Measurements from ENCODE around the gene ADGRA1.
"Not testable (repeated sequence)": the region's sequence is repeated elsewhere in the genome, so short reads cannot be mapped to it uniquely, and the experiment has no call there.

Gene ADGRA1

DNA sequence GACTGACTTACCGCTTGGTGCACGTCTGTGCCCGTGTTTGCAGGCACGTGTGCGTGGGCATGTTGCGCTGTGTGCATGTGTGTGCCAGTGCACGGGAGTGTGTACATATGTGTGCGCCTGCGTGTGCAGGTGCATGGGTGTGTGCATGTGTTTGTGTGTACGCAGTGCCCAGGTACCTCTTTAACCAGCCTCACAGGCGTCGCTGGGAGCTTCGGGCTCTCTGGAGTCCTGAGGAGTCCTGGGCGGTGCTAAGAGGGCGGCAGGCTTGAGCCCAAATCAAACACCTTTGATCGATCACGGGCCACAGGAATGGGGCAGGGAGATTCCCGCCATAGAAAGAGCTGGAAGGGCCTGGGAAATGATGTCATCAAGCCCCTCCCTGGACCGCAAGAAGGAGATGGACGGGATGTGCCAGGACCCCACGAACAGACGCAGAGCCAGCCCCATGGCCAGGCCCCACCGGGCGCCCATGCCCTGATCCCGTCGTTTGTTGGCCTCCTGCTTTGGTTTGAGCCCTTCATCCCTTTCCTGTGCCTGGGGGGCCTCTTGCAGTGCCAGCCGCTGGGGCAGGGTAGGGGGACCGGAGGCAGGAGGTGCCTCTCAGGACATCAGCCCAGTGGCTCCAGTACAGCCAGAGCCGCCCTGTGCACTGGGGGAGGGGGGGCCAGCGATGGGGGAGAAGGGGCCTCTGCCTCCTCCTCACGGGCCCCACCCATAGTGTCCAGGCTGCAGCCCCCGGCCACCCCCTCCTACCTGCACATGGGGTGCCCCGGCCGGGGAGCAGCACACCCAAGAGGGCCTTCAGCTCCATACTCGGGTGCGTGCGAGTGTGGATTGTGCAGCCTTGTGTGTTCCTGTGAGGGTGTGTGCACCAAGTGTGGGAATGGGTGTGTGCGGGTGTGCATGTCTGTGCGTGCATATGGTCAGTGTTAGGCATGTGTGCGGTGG is 78.1 kb downstream of the ADGRA1 start:
- DNase-seq = no peak

GRCh38 chr10:133166504-133166827 is 78.7 kb downstream of the ADGRA1 start:
- no peak for DNase-seq

DNA sequence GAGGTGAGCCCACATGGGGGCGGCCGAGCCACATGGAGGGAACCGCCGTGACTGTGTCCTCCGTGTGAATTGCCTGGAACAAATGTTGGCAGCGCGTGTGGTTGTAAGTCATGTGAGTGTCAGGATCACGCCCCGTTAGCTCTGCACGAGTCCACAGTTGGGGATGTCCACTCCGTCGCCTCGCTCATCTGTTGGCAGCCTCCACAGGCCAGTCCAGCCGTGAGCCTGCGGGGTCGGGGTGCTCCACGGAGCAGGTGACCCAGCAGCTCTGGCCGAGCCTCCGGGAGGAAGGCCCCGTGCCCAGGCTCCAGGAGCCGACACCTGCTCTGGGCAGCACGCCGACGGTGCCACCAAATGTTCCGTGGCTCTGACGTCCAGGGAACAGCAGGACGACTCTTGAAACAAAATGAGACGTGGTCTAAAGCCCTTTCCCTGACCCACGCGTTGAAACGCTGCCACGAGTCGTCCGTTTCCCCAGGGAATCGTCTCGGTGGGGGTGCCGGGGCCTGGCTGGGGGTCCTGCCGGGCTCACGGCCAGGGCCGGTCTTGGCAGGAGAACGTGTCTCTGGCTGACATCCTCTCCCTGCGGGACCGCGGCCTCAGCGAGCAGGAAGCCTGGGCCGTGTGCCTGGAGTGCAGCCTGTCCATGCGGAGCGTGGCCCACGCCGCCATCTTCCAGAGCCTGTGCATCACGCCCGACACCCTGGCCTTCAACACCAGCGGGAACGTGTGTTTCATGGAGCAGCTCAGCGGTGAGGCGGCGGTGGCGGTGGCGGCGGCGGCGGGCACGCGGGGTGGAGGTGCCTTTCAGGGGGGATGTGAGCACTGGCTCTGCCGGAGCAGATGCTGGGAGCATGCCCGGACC is 79.3 kb downstream of the ADGRA1 start:
- DNase-seq = no peak

GRCh38 chr10:133167693-133168616 is 80.2 kb downstream of the ADGRA1 start:
- no peak for DNase-seq

GRCh38 chr10:133168617-133169031 is 80.9 kb downstream of the ADGRA1 start:
- DNase-seq = no peak

- no peak for DNase-seq
Measured at GRCh38 chr10:133169173-133169947, 81.6 kb downstream of the ADGRA1 start.

DNA sequence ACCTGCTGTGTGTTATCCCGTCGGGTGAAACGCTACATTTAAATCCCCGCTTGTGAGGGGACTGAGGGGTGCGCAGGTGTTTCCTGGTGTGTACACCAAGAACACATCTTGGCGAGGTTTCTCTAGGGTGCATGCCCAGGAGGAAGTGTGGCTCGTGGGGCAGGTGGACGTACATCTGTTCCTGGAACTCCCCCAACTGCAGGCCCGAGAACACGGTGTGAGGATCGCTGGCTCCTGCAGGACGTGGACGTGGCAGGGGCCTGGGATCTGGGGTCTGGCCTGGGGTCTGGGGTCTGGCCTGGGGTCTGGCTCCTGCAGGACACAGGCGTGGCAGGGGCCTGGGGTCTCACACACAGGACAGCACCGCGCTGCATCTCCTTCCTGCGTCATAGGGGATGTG is 82.4 kb downstream of the ADGRA1 start:
- no peak for DNase-seq

- no peak for DNase-seq
Measured at GRCh38 chr10:133173860-133174640, 86.3 kb downstream of the ADGRA1 start.

DNA sequence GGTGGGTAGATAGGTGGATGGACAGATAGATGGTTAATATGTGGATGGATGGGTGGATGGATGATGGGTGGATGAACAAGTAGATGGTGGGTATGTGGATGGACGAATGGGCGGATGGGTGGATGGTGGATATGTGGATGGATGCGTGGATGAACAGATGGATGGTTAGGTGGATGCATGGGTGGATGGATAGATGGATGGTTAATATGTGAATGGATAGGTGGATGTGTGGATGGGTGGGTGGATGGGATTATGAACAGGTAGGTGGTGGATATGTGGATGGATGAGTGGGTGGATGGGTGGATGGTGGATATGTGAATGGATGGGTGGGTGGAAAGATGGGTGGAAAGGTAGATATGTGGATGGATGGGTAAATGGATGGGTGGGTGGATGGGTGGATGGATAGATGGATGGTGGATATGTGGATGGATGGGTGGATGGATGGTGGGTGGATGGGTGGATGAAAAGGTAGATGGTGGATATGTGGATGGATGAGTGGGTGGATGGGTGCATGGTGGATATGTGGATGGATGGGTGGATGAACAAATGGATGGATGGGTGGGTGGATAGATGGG is 87.1 kb downstream of the ADGRA1 start:
- no peak for DNase-seq

DNA sequence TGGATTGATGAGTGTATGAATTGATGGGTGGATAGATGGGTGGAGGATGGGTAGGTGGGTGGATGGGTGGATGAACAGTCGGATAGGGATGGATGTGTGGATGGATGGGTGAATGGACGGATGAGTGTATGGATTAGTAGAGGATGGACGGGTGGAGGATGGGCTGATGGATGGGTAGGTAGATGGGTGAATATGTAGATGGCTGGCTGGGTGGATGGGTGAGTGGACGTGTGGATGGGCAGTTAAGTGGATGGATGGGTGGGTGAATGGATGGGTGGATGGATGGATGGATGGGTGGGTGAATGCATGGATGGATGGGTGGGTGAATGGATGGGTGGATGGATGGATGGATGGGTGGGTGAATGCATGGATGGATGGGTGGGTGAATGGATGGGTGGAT is 87.9 kb downstream of the ADGRA1 start:
- DNase-seq = not testable (repeated sequence)

GRCh38 chr10:133176546-133176945 is 88.8 kb downstream of the ADGRA1 start:
- no peak for DNase-seq

DNA sequence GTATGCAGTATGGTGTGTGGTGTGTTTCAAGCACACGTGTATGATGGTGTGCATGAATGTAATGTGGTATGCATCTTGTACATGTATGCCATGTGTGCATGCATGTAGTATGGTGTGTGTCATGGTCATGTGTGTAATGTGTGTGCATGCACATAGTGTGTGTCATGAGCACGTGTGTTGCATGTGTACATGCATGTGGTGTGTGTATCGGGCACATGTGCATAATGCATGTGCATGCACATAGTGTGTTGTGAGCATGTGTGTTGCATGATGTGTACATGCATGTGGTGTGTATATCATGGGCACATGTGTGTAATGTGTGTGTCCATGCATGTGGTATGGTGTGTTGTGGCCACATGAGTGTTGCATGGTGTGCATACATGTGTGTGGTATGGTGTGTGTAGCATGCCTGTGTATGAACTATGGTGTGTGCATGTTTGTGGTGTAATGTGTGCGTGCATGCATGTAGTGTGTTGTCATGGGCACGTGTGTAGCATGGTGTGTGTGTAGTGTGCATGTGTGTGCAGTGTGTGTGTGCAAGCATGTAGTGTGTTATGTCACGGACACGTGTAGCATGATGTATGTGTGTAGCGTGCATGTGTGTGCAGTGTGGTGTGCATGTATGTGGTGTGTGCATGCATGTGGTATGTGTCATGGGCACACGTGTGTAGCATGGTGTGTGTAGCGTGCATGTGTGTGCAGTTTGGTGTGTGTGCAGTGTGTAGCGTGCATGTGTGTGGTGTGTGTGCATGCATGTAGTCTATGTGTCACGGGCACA is 89.8 kb downstream of the ADGRA1 start:
- no peak for DNase-seq

DNA sequence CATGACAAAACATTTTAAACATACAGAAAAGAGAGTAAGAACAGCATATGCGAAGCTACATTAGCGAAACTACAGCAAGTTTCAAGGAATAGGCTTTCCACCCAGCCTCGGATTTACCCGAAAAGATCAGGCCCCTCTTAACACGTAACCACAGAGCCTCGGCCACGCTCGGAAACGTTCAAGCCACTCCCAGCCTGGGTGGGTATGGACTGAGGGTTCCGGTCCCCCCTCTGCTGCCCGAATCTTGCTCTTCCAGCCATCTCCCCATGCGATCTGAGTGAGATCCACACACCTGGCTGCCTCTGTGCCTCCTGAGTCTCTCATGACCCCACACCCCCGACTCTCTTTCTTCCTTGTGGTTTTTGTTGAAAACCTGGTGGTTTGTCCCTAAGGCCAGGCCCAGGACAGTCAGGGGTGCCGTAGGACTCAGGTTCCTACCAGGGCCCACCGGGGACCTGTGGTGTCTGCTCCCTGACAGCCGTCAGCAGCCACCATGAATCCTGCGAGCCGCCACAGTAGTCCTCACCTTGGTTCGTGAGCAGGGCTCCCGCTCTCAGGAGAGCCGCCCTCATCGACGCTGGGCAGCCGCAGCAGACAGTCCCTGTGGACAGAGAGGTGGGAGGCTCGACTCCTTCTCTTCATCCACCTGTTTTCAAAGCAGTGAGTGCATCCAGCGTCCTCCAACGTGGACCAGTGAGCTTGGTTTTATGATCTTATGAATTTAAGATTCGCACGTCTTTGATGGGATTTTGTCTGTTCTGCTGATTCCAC is 90.8 kb downstream of the ADGRA1 start:
- DNase-seq = no peak

GRCh38 chr10:133179128-133179520 is 91.4 kb downstream of the ADGRA1 start:
- no peak for DNase-seq

GRCh38 chr10:133179651-133180050 is 91.9 kb downstream of the ADGRA1 start:
- no peak for DNase-seq

- no peak for DNase-seq
Measured at GRCh38 chr10:133180192-133180964, 92.7 kb downstream of the ADGRA1 start.

DNA sequence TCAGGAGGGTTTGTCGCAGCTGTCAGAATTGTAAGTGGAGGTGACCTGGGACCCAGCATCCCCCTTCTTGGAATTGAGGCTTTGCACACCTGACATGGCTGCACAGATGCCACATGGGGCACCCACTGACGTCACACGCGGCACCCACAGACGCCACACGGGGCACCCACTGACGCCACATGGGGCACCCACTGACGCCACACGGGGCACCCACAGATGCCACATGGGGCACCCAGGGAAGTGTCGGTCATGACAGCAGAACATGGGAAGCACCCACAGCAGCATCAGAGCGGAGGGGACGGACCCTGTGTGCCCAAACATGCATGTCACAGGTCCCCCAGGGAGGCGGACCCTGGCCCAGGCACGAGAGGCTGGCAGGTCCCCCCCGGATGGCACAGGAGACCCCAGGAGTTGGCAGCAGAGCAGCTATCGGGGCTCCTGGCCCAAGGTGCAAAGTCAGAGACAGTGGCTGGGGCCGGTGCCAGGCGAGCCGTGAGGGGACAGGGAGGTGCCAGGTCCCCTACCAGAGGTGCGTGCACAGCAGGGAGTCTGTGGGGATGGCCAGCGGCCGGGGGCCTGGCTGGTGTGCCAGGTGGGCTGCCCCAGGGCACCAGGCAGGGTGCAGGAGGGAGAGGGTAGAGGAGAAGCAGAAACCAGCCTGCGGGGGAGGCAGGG is 93.4 kb downstream of the ADGRA1 start:
- DNase-seq = no peak

Data from kidney glomerular epithelial cell (primary cell).